Amygdala (tissue), 56 donors: ENCODE results near the gene SEPTIN1.
"Not testable (repeated sequence)": the region's sequence is repeated elsewhere in the genome, so short reads cannot be mapped to it uniquely, and the experiment has no call there.

Experiments used
- DNase-seq, 56 donors: peaks; one replicate each; lab custom pipeline; 2025; lab: John Stamatoyannopoulos, UW

The SEPTIN1 gene

GRCh38 chr16:30348113-30348512 is 34.2 kb downstream of the SEPTIN1 start:
- DNase-seq: no peak

GRCh38 chr16:30346286-30346685 is 36.1 kb downstream of the SEPTIN1 start:
- no peak for DNase-seq

GRCh38 chr16:30343491-30343820 is 38.9 kb downstream of the SEPTIN1 start:
- not testable (repeated sequence) for DNase-seq

GRCh38 chr16:30342751-30343490 is 39.4 kb downstream of the SEPTIN1 start:
- no peak for DNase-seq

GRCh38 chr16:30341971-30342370 is 40.4 kb downstream of the SEPTIN1 start:
- not testable (repeated sequence) for DNase-seq

GRCh38 chr16:30340621-30341020 is 41.7 kb downstream of the SEPTIN1 start:
- no peak for DNase-seq

GRCh38 chr16:30338715-30339114 is 43.6 kb downstream of the SEPTIN1 start:
- not testable (repeated sequence) for DNase-seq

- DNase-seq: not testable (repeated sequence)
These were observed 44.4 kb downstream of the SEPTIN1 start for GRCh38 chr16:30337964-30338357.

- DNase-seq: peak in 6 of 56 donors; percentile 18 to 45 (median 26)
These were observed 46.5 kb downstream of the SEPTIN1 start for GRCh38 chr16:30335598-30336474.

- peak in 51 of 56 donors; percentile 32 to 87 (median 64) for DNase-seq
These were observed 47.2 kb downstream of the SEPTIN1 start for GRCh38 chr16:30335028-30335597.

GRCh38 chr16:30334473-30334989 is 47.8 kb downstream of the SEPTIN1 start:
- peak in 18 of 56 donors; percentile 7 to 47 (median 26) for DNase-seq
